ENCODE measurements around the gene OS9. TPM values are rescaled to one million over a fixed set of nuclear protein-coding genes. Genes with fewer than 3 reads are reported as not detected.
A peak's percentile ranks its signal among the peaks of the same experiment; 100 is the strongest.

OS9 gene
- total RNA-seq, 2 experiments from 2014 or later = 82.6 to 112 TPM

DNA sequence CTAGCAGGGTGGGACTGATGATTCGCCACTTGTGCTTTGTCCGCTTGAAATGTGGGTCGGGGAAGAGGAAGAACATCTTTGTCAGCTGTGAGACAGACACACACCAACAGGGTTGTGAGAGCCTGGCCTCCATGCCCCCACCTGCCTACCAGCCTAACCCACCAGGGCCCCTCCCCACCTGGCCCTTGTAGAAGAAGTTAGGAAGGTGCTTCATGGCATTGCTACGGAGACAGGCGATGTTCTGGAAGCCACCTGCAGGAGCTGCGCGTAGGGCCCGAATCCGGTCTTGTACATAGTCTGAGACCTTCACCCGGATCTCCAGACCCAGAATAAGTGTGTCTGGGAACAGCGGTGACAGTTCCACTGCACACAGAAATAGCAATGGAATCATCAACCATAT lies 75.7 kb downstream of the OS9 start:
- H3K9me2 ChIP-seq (ENCODE audit: insufficient read depth, low read length) = no peaks in the 10 kb centered on the region
- H3K27ac ChIP-seq (ENCODE audit: low read depth, low read length, poor library complexity, severe bottlenecking) = no peak overlapping the region
- H3K9me3 ChIP-seq (ENCODE audit: low read length) = no peaks in the 10 kb centered on the region
- no peak for DNase-seq (ENCODE audit: low spot score)
- H4K20me1 ChIP-seq (ENCODE audit: insufficient read depth, low read length) = no peaks in the 10 kb centered on the region
- H3K4me1 ChIP-seq (ENCODE audit: insufficient read depth, low read length, poor library complexity, severe bottlenecking) = peaks cover 25% of the 10 kb centered on the region
- intact Hi-C loops (cut with micrococcal nuclease; ENCODE audit: unreplicated experiment) = no loop called here
- TF ChIP-seq, protein P1, sequence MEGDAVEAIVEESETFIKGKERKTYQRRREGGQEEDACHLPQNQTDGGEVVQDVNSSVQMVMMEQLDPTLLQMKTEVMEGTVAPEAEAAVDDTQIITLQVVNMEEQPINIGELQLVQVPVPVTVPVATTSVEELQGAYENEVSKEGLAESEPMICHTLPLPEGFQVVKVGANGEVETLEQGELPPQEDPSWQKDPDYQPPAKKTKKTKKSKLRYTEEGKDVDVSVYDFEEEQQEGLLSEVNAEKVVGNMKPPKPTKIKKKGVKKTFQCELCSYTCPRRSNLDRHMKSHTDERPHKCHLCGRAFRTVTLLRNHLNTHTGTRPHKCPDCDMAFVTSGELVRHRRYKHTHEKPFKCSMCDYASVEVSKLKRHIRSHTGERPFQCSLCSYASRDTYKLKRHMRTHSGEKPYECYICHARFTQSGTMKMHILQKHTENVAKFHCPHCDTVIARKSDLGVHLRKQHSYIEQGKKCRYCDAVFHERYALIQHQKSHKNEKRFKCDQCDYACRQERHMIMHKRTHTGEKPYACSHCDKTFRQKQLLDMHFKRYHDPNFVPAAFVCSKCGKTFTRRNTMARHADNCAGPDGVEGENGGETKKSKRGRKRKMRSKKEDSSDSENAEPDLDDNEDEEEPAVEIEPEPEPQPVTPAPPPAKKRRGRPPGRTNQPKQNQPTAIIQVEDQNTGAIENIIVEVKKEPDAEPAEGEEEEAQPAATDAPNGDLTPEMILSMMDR (conservative IDR thresholded peaks at IDR 0.05; ENCODE audit: low read length) = no peak
- TF ChIP-seq EZH2phosphoT487 (IDR thresholded peaks at IDR 0.05; ENCODE audit: borderline replicate concordance, low read depth, low read length) = no peak
- BruUV-seq (replicated peaks) = no TSS peak
- H3K4me3 ChIP-seq (ENCODE audit: low read depth, low read length, poor library complexity, severe bottlenecking) = no peak overlapping the region
- H3K36me3 ChIP-seq (ENCODE audit: insufficient read depth, low read length) = peaks cover 32% of the 10 kb centered on the region
- H3K4me2 ChIP-seq (ENCODE audit: low read length) = no peak overlapping the region
- ChIA-PET POLR2A (interaction anchor here (0.6 kb wide), 1 partner anchor 75 kb away, joined by 8 read pairs; no protein-coding TSS in a partner anchor), CTCF (ENCODE audit: unreplicated experiment) (no interaction called here)
- H3K79me2 ChIP-seq (ENCODE audit: insufficient read depth, low read depth, low read length) = peaks cover 12% of the 10 kb centered on the region; the same call in 1 of the 2 replicates
- H2AFZ ChIP-seq (ENCODE audit: low read length) = no peak overlapping the region

DNA sequence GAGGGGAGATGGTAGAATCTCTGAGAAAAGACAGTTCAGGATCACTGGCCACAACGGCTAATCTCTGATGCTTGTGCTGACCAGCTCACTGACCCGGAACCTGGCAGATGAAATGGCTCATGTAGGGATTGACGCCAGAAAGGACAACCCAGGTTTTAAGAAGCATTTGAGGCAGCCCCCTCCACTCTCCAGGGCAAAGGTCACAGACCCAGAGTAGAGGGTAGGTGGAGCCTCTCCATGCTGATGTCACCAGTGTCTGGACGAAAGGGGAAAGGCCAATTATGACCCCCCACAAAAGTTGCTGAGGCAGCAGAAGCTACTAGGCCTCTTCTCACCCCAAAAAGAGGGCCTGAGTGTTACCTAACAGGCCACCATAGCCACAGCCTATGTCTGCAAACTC lies 76.8 kb downstream of the OS9 start:
- POLR2A ChIA-PET = interaction anchor here (0.5 kb wide), 1 partner anchor 19 kb away, joined by 3 read pairs; the partner anchor contains the start of gene CDK4
- no peak for DNase-seq (ENCODE audit: low spot score)
- Histone ChIP-seq H3K4me1 (ENCODE audit: insufficient read depth, low read length, poor library complexity, severe bottlenecking) (peaks cover 21% of the 10 kb centered on the region), H3K27ac (ENCODE audit: low read depth, low read length, poor library complexity, severe bottlenecking) (peak overlapping the region; percentile 70), H3K79me2 (ENCODE audit: insufficient read depth, low read depth, low read length) (peaks cover 12% of the 10 kb centered on the region; the same call in 1 of the 2 replicates), H3K4me3 (ENCODE audit: low read depth, low read length, poor library complexity, severe bottlenecking) (peak overlapping the region; percentile 81), H3K9me3 (ENCODE audit: low read length) (no peaks in the 10 kb centered on the region), H4K20me1 (ENCODE audit: insufficient read depth, low read length) (no peaks in the 10 kb centered on the region), H3K36me3 (ENCODE audit: insufficient read depth, low read length) (peaks cover 32% of the 10 kb centered on the region), H3K4me2 (ENCODE audit: low read length) (peak overlapping the region; percentile 83), H3K9me2 (ENCODE audit: insufficient read depth, low read length) (no peaks in the 10 kb centered on the region), H2AFZ (ENCODE audit: low read length) (no peak overlapping the region)
- BruUV-seq (replicated peaks) = no TSS peak
- no peak for TF ChIP-seq EZH2phosphoT487 (IDR thresholded peaks at IDR 0.05; ENCODE audit: borderline replicate concordance, low read depth, low read length)
- TF ChIP-seq, protein P1 (conservative IDR thresholded peaks at IDR 0.05; ENCODE audit: low read length) = no peak
- intact Hi-C loops (cut with micrococcal nuclease; ENCODE audit: unreplicated experiment) = no loop called here
- CTCF ChIA-PET (ENCODE audit: unreplicated experiment) = no interaction called here

Small RNAs within 50 kb of the gene (microRNA-seq; reads per million reads assigned to microRNA genes)
- not detected for gene MIR6759 (ENCODE audit: borderline replicate concordance)

Other genes starting within 250 kb of the OS9 start
- 3.2 and 3.9 TPM in 2 replicates for gene INHBE, start 238.8 kb upstream of the OS9 start, total RNA-seq (2014; rRNA removed; shearing (Covaris generic))
- 3.4 and 4.0 TPM in 2 replicates for gene INHBE, start 238.8 kb upstream of the OS9 start, total RNA-seq (2022)
- 3.9 and 4.6 TPM in 2 replicates for gene GLI1, start 234.3 kb upstream of the OS9 start, total RNA-seq (2014; rRNA removed; shearing (Covaris generic))
- gene GLI1, start 234.3 kb upstream of the OS9 start, total RNA-seq (2022) = 6.0 and 6.5 TPM in 2 replicates
- 66.2 and 70.1 TPM in 2 replicates for gene ARHGAP9, start 214.3 kb upstream of the OS9 start, total RNA-seq (2014; rRNA removed; shearing (Covaris generic))
- gene ARHGAP9, start 214.3 kb upstream of the OS9 start, total RNA-seq (2022) = 105 and 111 TPM in 2 replicates
- gene MARS1, start 206.1 kb upstream of the OS9 start, total RNA-seq (2014; rRNA removed; shearing (Covaris generic)) = 262 and 272 TPM in 2 replicates
- gene MARS1, start 206.1 kb upstream of the OS9 start, total RNA-seq (2022) = 461 and 465 TPM in 2 replicates
- gene DDIT3, start 173.6 kb upstream of the OS9 start, total RNA-seq (2014; rRNA removed; shearing (Covaris generic)) = 42.7 and 43.7 TPM in 2 replicates
- gene DDIT3, start 173.6 kb upstream of the OS9 start, total RNA-seq (2022) = 32.3 and 34.5 TPM in 2 replicates
- gene MBD6, start 171.3 kb upstream of the OS9 start, total RNA-seq (2014; rRNA removed; shearing (Covaris generic)) = 21.8 and 23.9 TPM in 2 replicates
- 110 and 112 TPM in 2 replicates for gene MBD6, start 171.3 kb upstream of the OS9 start, total RNA-seq (2022)
- 61.8 and 68.4 TPM in 2 replicates for gene DCTN2, start 146.9 kb upstream of the OS9 start, total RNA-seq (2014; rRNA removed; shearing (Covaris generic))
- 97.2 and 98.9 TPM in 2 replicates for gene DCTN2, start 146.9 kb upstream of the OS9 start, total RNA-seq (2022)
- gene KIF5A, start 144.1 kb upstream of the OS9 start, total RNA-seq (2014; rRNA removed; shearing (Covaris generic)) = 0.09 and 0.10 TPM in 2 replicates
- 1.2 and 1.6 TPM in 2 replicates for gene KIF5A, start 144.1 kb upstream of the OS9 start, total RNA-seq (2022)
- 9.0 and 14.5 TPM in 2 replicates for gene PIP4K2C, start 102.9 kb upstream of the OS9 start, total RNA-seq (2014; rRNA removed; shearing (Covaris generic))
- gene PIP4K2C, start 102.9 kb upstream of the OS9 start, total RNA-seq (2022) = 14.8 and 15.9 TPM in 2 replicates
- not detected in 2 replicates for gene DTX3, start 89.3 kb upstream of the OS9 start, total RNA-seq (2014; rRNA removed; shearing (Covaris generic))
- 0.11 TPM in 1 of 2 replicates, not detected in the other for gene DTX3, start 89.3 kb upstream of the OS9 start, total RNA-seq (2022)
- not detected in 2 replicates for gene ARHGEF25, start 82.7 kb upstream of the OS9 start, total RNA-seq (2014; rRNA removed; shearing (Covaris generic))
- not detected in 2 replicates for gene ARHGEF25, start 82.7 kb upstream of the OS9 start, total RNA-seq (2022)
- gene B4GALNT1, start 60.9 kb upstream of the OS9 start, total RNA-seq (2014; rRNA removed; shearing (Covaris generic)) = 1.1 and 1.2 TPM in 2 replicates
- gene B4GALNT1, start 60.9 kb upstream of the OS9 start, total RNA-seq (2022) = 3.1 and 3.8 TPM in 2 replicates
- gene AGAP2, start 44.6 kb downstream of the OS9 start, total RNA-seq (2014; rRNA removed; shearing (Covaris generic)) = 10.7 and 14.8 TPM in 2 replicates
- 26.5 and 28.8 TPM in 2 replicates for gene AGAP2, start 44.6 kb downstream of the OS9 start, total RNA-seq (2022)
- gene TSPAN31, start 50.9 kb downstream of the OS9 start, total RNA-seq (2014; rRNA removed; shearing (Covaris generic)) = 0.80 and 2.4 TPM in 2 replicates
- 6.3 and 6.4 TPM in 2 replicates for gene TSPAN31, start 50.9 kb downstream of the OS9 start, total RNA-seq (2022)
- gene CDK4, start 58.2 kb downstream of the OS9 start, total RNA-seq (2014; rRNA removed; shearing (Covaris generic)) = 272 and 280 TPM in 2 replicates
- gene CDK4, start 58.2 kb downstream of the OS9 start, total RNA-seq (2022) = 172 and 192 TPM in 2 replicates
- gene MARCHF9, start 61.0 kb downstream of the OS9 start, total RNA-seq (2014; rRNA removed; shearing (Covaris generic)) = 29.3 and 29.4 TPM in 2 replicates
- 46.2 and 47.7 TPM in 2 replicates for gene MARCHF9, start 61.0 kb downstream of the OS9 start, total RNA-seq (2022)
- gene CYP27B1, start 72.9 kb downstream of the OS9 start, total RNA-seq (2014; rRNA removed; shearing (Covaris generic)) = 6.5 and 7.1 TPM in 2 replicates
- gene CYP27B1, start 72.9 kb downstream of the OS9 start, total RNA-seq (2022) = 6.6 and 6.9 TPM in 2 replicates
- 12.5 and 22.2 TPM in 2 replicates for gene METTL1, start 78.0 kb downstream of the OS9 start, total RNA-seq (2014; rRNA removed; shearing (Covaris generic))
- gene METTL1, start 78.0 kb downstream of the OS9 start, total RNA-seq (2022) = 23.6 and 27.0 TPM in 2 replicates
- 3.4 and 5.3 TPM in 2 replicates for gene EEF1AKMT3, start 78.5 kb downstream of the OS9 start, total RNA-seq (2014; rRNA removed; shearing (Covaris generic))
- gene EEF1AKMT3, start 78.5 kb downstream of the OS9 start, total RNA-seq (2022) = 6.3 TPM in 2 replicates
- gene TSFM, start 88.7 kb downstream of the OS9 start, total RNA-seq (2014; rRNA removed; shearing (Covaris generic)) = 35.2 and 49.8 TPM in 2 replicates
- gene TSFM, start 88.7 kb downstream of the OS9 start, total RNA-seq (2022) = 38.5 and 49.8 TPM in 2 replicates
- 0.23 and 1.2 TPM in 2 replicates for gene AVIL, start 124.6 kb downstream of the OS9 start, total RNA-seq (2014; rRNA removed; shearing (Covaris generic))
- 1.6 and 2.6 TPM in 2 replicates for gene AVIL, start 124.6 kb downstream of the OS9 start, total RNA-seq (2022)
- 38.8 and 44.2 TPM in 2 replicates for gene CTDSP2, start 152.6 kb downstream of the OS9 start, total RNA-seq (2014; rRNA removed; shearing (Covaris generic))
- 118 and 145 TPM in 2 replicates for gene CTDSP2, start 152.6 kb downstream of the OS9 start, total RNA-seq (2022)
- gene ATP23, start 247.4 kb downstream of the OS9 start, total RNA-seq (2014; rRNA removed; shearing (Covaris generic)) = 42.9 and 51.3 TPM in 2 replicates
- gene ATP23, start 247.4 kb downstream of the OS9 start, total RNA-seq (2022) = 27.5 and 31.7 TPM in 2 replicates

Data from OCI-LY7 (cell line).